Testis (tissue), 3 donors: ENCODE measurements around the gene XPC. TPM values are rescaled to one million over a fixed set of nuclear protein-coding genes. Genes with fewer than 3 reads are reported as not detected.

ENCODE experiments used
- DNase-seq: peaks from one replicate; pipeline ENCODE4 v3.0.0-alpha.2; 2019
- H3K27ac ChIP-seq, 2 donors: fragments of 200-600 bp; sonication (generic); one replicate each; pipeline ENCODE4 v1.5.1; 2019
- H3K27me3 ChIP-seq: fragments of 200-600 bp; sonication (generic); one replicate; pipeline ENCODE4 v1.5.1; 2019
- H3K36me3 ChIP-seq: fragments of 200-600 bp; sonication (generic); one replicate; pipeline ENCODE4 v1.5.1; 2017; ENCODE audit warnings: low read depth; ENCODE audit errors: missing control alignments
- H3K4me1 ChIP-seq: fragments of 200-600 bp; sonication (generic); one replicate; pipeline ENCODE4 v1.5.1; 2019
- H3K4me3 ChIP-seq, 2 donors: fragments of 200-600 bp; sonication (generic); one replicate each; pipeline ENCODE4 v1.5.1; 2017 to 2019
- H3K9me3 ChIP-seq: fragments of 200-600 bp; sonication (generic); one replicate; pipeline ENCODE4 v1.5.1; 2017
- CTCF ChIP-seq, 3 experiments: fragments of 450-650 bp in 2 of 3; fragments of 200-600 bp in 1 of 3; sonication (generic) in 1 of 3; IDR thresholded peaks; one replicate each; pipeline ENCODE4 v1.5.1; 2016 to 2019; ENCODE audit warnings: antibody characterized with exemption in 3 of 3, mild to moderate bottlenecking in 2 of 3, moderate library complexity in 1 of 3
- POLR2A ChIP-seq: fragments of 450-650 bp; IDR thresholded peaks from one replicate; pipeline ENCODE4 v1.6.1; 2017; ENCODE audit warnings: antibody characterized with exemption, mild to moderate bottlenecking, moderate library complexity
- WGBS, 2 donors: methylation state at CpG; one replicate each; pipeline ENCODE4 v1.1.5; 2018; 5-methylcytosine and 5-hydroxymethylcytosine counted together
- intact Hi-C: fragments of 100-400 bp; cut with DNase I; formaldehyde crosslinking; loops from one replicate; pipeline ENCODE4 v1.15.1; 2023; ENCODE audit warnings: low total_unique reads
- polyA plus RNA-seq: library from polyadenylated mRNA; stranded (reverse); fragments of 350-450 nt; fragmentation: Illumina TruSeq; extraction: RNeasy Lipid Tissue Mini Kit (QIAGEN cat#74804); gene quantifications from one replicate; pipeline ENCODE4 v1.2.3, GENCODE V29; 2014; ENCODE audit warnings: low read depth, low replicate concordance; ENCODE audit not compliant: insufficient read depth
- total RNA-seq, 2 donors: library from RNA; depleted of rRNA; stranded (reverse); fragments of >200 nt; gene quantifications; one replicate each; pipeline ENCODE4 v1.2.3, GENCODE V29; 2016

The XPC gene
- total and polyA plus RNA-seq, 3 donors from 2014 or later: 25.1 to 54.1 (median 48.7) TPM

- WGBS, 2 donors: 65 to 67% methylated on average over 11 of the region's 11 CpGs
- no peak for DNase-seq
- no peak overlapping the region for H3K27ac ChIP-seq
- intact Hi-C loops: loop anchor here (10.0 kb wide), 1 partner anchor 260 kb away; no protein-coding TSS in a partner anchor
- H3K9me3 ChIP-seq: no peaks in the 10 kb centered on the region
- no peaks in the 10 kb centered on the region for H3K27me3 ChIP-seq
- H3K4me1 ChIP-seq: peaks cover 28% of the 10 kb centered on the region
- H3K4me3 ChIP-seq: no peak overlapping the region
- TF ChIP-seq CTCF (IDR thresholded peaks at IDR 0.05) (no peak), POLR2A (no peak)
- no peaks in the 10 kb centered on the region for H3K36me3 ChIP-seq
Measured at GRCh38 chr3:14204515-14205284, 26.3 kb upstream of the XPC start.

GRCh38 chr3:14203521-14204079 is 25.2 kb upstream of the XPC start:
- peak; percentile 79 for DNase-seq
- WGBS, 2 donors: 37 to 42% methylated on average over 9 to 10 of the region's 10 CpGs
- no peak overlapping the region for H3K27ac ChIP-seq
- TF ChIP-seq POLR2A (no peak), CTCF (IDR thresholded peaks at IDR 0.05) (peak; percentile 81 to 93 (median 86))
- H3K27me3 ChIP-seq: no peaks in the 10 kb centered on the region
- H3K9me3 ChIP-seq: no peaks in the 10 kb centered on the region
- H3K4me1 ChIP-seq: peaks cover 28% of the 10 kb centered on the region
- intact Hi-C loops: loop anchor here (10.0 kb wide), 1 partner anchor 261 kb away; no protein-coding TSS in a partner anchor
- H3K36me3 ChIP-seq: no peaks in the 10 kb centered on the region
- no peak overlapping the region for H3K4me3 ChIP-seq

- 54 to 57% methylated on average over 23 of the region's 23 CpGs for WGBS, 2 donors
- no peaks in the 10 kb centered on the region for H3K9me3 ChIP-seq
- TF ChIP-seq POLR2A: no peak
- peaks cover 28% of the 10 kb centered on the region for H3K4me1 ChIP-seq
- H3K27ac ChIP-seq: no peak overlapping the region
- H3K4me3 ChIP-seq: no peak overlapping the region
- no peaks in the 10 kb centered on the region for H3K36me3 ChIP-seq
- DNase-seq: no peak
- H3K27me3 ChIP-seq: no peaks in the 10 kb centered on the region
- intact Hi-C loops: loop anchor here (10.0 kb wide), 1 partner anchor 262 kb away; no protein-coding TSS in a partner anchor
Measured at GRCh38 chr3:14202874-14203520, 24.6 kb upstream of the XPC start.

- intact Hi-C loops: loop anchor here (10.0 kb wide), 1 partner anchor 263 kb away; no protein-coding TSS in a partner anchor
- no peaks in the 10 kb centered on the region for H3K27me3 ChIP-seq
- H3K4me1 ChIP-seq: peaks cover 28% of the 10 kb centered on the region
- WGBS, 2 donors: 57 to 75% methylated on average over 7 of the region's 7 CpGs
- no peak for DNase-seq
- no peaks in the 10 kb centered on the region for H3K36me3 ChIP-seq
- H3K27ac ChIP-seq: no peak overlapping the region
- TF ChIP-seq POLR2A (no peak), CTCF (IDR thresholded peaks at IDR 0.05) (no peak)
- no peaks in the 10 kb centered on the region for H3K9me3 ChIP-seq
- no peak overlapping the region for H3K4me3 ChIP-seq
Measured at GRCh38 chr3:14201940-14202684, 23.7 kb upstream of the XPC start.

- TF ChIP-seq POLR2A: no peak
- no peak for TF ChIP-seq CTCF (IDR thresholded peaks at IDR 0.05)
- WGBS, 2 donors: 96% methylated on average over 4 of the region's 4 CpGs
- no peak overlapping the region for H3K4me3 ChIP-seq
- H3K27me3 ChIP-seq: no peaks in the 10 kb centered on the region
- H3K27ac ChIP-seq: no peak overlapping the region
- no peak for DNase-seq
- H3K9me3 ChIP-seq: no peaks in the 10 kb centered on the region
- H3K36me3 ChIP-seq: no peaks in the 10 kb centered on the region
- H3K4me1 ChIP-seq: peaks cover 28% of the 10 kb centered on the region
- intact Hi-C loops: loop anchor here (10.0 kb wide), 1 partner anchor 264 kb away; no protein-coding TSS in a partner anchor
Measured at GRCh38 chr3:14200841-14201240, 22.4 kb upstream of the XPC start.
